Activated CD8-positive, alpha-beta memory T cell treated with anti-CD3 and anti-CD28 coated beads, Interleukin-2, amount 10 ng/mL, durations not matched to agents 7 days and 5 days (primary cell): ENCODE results near the gene TREH. TPM values are rescaled to one million over a fixed set of nuclear protein-coding genes. Genes with fewer than 3 reads are reported as not detected.
A peak's percentile ranks its signal among the peaks of the same experiment; 100 is the strongest.

Source experiments
- ATAC-seq: fragments of 150-1000 bp; cut with Tn5 transposase; one replicate; pipeline ENCODE4 v1.10.0; 2021; ENCODE audit warnings: moderate library complexity
- CTCF ChIA-PET: fragments of 350-600 bp; sonication (Branson Sonifier 250); formaldehyde crosslinking; loops from one replicate; lab custom pipeline; 2021; ENCODE audit warnings: antibody characterized with exemption; lab: Charles Lee
- DNase-seq: peaks from one replicate; pipeline ENCODE4 v3.0.0-alpha.2; 2020
- H3K27ac Mint-ChIP-seq: one replicate; pipeline ENCODE4 v1.8.0; 2021; ENCODE audit warnings: mild to moderate bottlenecking, mixed read lengths
- H3K27me3 Mint-ChIP-seq: one replicate; pipeline ENCODE4 v1.8.0; 2021; ENCODE audit warnings: mixed read lengths
- H3K36me3 Mint-ChIP-seq: one replicate; pipeline ENCODE4 v1.8.0; 2021; ENCODE audit warnings: mild to moderate bottlenecking, mixed read lengths
- H3K4me1 Mint-ChIP-seq: one replicate; pipeline ENCODE4 v1.8.0; 2021; ENCODE audit warnings: mixed read lengths
- H3K4me3 Mint-ChIP-seq: one replicate; pipeline ENCODE4 v1.8.0; 2021; ENCODE audit warnings: mild to moderate bottlenecking, moderate library complexity, mixed read lengths
- H3K9me3 Mint-ChIP-seq: one replicate; pipeline ENCODE4 v1.8.0; 2022; ENCODE audit warnings: low read depth, mixed read lengths
- total RNA-seq, 2 experiments: library from RNA; stranded (reverse); gene quantifications; one replicate each; pipeline ENCODE4 v1.2.3, GENCODE V29; 2021

Gene TREH
- total RNA-seq, 2 experiments from 2014 or later, result not detected

DNA sequence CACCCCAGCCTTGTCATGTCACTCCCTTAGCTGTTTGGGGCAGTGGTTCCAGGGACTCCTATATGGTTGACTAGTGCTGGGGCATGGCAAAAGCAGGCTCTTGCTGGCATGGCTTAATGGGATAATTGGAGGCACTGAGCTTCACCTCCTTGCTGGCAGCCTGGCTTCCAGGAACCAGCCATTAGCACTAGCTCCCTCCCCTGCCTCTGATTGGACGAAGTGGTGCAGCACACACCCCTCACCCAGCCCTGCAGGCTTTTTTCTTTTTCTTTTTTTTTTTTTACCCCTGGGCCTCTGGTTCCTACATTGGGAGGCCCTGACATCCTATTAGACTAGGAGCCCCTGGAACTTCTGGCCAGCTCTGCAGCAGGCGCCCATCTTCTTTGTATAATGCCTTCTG, 53.5 kb downstream of the TREH start:
- no peak overlapping the region for H3K27ac Mint-ChIP-seq
- ATAC-seq, result no peak

DNA sequence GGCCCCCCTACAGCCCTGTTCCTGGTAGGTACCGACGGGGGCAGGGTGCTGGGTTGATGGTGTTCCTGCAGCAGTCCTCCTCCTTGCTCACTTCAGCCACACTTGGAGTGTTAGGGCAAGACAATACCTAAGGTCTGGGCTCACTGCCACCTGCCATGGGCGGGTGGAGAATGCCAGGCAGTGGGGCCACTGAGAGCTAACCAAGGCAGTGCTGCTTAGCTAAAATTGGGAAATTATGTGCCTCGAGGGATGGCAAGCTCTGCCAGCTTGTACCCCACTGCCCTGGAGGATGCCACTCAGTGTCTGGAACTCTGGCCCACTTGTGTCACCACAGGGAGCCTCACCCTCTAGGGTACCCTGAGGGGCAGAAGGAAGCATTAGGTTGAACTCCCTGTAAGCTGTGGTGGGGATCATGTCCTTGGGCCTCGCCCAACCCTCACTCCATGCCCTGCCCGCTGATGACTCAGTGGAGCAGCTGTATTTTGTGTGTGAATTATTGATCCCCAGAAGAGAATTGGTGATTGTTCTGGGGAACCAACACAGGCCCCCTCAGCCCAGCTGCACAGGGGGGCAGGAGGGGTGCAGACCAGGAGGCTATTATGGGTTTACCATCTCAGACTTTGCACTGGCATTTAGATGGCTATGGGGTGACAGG, 54.3 kb downstream of the TREH start:
- peaks cover 19% of the 10 kb centered on the region for H3K27me3 Mint-ChIP-seq
- ATAC-seq, result no peak
- CTCF ChIA-PET, result interaction anchor here (0.9 kb wide), 1 partner anchor 15 kb away, joined by 3 read pairs; no protein-coding TSS in a partner anchor

More for the DNA sequence above, 53.5 kb downstream of the TREH start:
- peaks cover 1% of the 10 kb centered on the region for H3K4me1 Mint-ChIP-seq
- no peaks in the 10 kb centered on the region for H3K9me3 Mint-ChIP-seq
- H3K27me3 Mint-ChIP-seq, result peaks cover 12% of the 10 kb centered on the region
- H3K36me3 Mint-ChIP-seq, result no peaks in the 10 kb centered on the region
- no peak for DNase-seq
- no peak overlapping the region for H3K4me3 Mint-ChIP-seq
- CTCF ChIA-PET, result interaction anchor here (0.9 kb wide), 1 partner anchor 16 kb away, joined by 3 read pairs; no protein-coding TSS in a partner anchor

DNA sequence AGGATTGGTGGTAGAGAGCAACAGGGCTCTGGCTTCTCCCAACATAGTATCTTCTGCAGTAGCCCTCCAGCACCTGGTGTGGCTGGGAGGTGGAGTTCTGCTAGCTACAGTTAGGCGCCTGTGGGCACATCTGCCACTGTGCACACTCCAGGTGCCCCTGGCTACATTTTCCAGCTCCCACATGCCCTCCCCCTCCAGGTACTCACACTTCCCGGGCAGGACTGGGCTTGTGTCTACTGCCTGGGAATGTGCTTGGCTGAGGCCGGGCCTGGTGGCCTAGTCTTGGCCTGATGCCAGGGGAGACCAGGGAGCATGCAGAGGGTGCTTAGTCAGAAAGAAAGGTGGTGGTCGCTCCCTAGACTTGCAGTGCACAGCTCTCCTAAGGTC, 56.2 kb downstream of the TREH start:
- DNase-seq, result no peak
- Mint-ChIP-seq H3K9me3 (no peaks in the 10 kb centered on the region), H3K4me1 (peaks cover 6% of the 10 kb centered on the region), H3K27me3 (peaks cover 22% of the 10 kb centered on the region), H3K4me3 (no peak overlapping the region), H3K27ac (no peak overlapping the region), H3K36me3 (no peaks in the 10 kb centered on the region)
- CTCF ChIA-PET, result interaction anchor here (1.2 kb wide), 1 partner anchor 62 kb away, joined by 3 read pairs; no protein-coding TSS in a partner anchor
- no peak for ATAC-seq

More for the DNA sequence above, 54.3 kb downstream of the TREH start:
- no peak overlapping the region for H3K4me3 Mint-ChIP-seq
- H3K36me3 Mint-ChIP-seq, result no peaks in the 10 kb centered on the region
- H3K4me1 Mint-ChIP-seq, result peaks cover 6% of the 10 kb centered on the region
- H3K27ac Mint-ChIP-seq, result no peak overlapping the region
- H3K9me3 Mint-ChIP-seq, result no peaks in the 10 kb centered on the region
- DNase-seq, result no peak

DNA sequence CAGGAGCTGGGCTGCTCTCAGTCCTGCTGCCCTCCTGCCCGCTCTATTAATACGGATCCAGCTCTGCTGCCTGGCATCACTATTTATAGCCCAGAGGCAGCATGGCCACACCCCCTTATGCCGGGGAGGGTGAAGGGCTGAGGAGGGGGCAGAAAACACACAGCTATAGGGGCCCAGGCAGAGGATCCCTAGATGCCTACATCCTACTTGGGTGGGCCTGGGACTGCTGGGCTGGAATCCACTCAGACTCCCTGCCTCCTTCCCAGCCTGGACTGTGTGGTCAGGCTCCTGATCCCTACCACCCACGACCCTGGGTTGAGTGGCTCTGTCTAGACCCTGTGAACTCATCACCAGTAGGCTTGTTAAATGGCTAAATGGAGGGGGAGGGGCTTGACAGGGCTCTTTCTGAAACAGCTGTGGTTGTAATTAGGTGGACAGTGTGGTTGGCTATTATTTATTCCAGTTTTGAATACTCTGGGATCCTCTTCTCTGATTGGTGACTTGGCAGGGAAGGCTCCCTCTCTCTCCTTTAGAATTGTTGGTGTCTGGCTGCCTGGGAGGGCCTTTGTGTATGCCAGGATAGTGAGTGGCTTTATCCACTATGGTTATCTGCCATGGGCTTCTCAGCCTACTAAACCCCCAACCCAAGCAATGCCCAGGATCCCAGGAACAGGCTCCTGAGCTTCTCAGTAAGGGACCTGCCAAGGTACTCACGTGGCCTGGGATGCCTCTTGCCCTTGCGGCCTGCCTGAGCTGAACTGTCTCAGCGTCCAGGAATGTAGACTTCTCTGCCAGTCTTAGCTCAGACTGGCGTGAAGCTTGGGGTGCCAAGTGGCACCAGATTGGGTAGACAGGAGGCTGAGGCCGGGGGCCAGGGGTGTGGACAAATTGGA, 56.8 kb downstream of the TREH start:
- H3K4me1 Mint-ChIP-seq, result peaks cover 6% of the 10 kb centered on the region
- no peak overlapping the region for H3K27ac Mint-ChIP-seq
- no peak for ATAC-seq
- CTCF ChIA-PET, result interaction anchor here (1.2 to 5.3 kb wide), 3 partner anchors 13 to 63 kb away, joined by 3 to 20 read pairs (median 5); no protein-coding TSS in a partner anchor
- H3K9me3 Mint-ChIP-seq, result no peaks in the 10 kb centered on the region
- DNase-seq, result no peak
- no peaks in the 10 kb centered on the region for H3K36me3 Mint-ChIP-seq
- no peak overlapping the region for H3K4me3 Mint-ChIP-seq
- H3K27me3 Mint-ChIP-seq, result peaks cover 22% of the 10 kb centered on the region

DNA sequence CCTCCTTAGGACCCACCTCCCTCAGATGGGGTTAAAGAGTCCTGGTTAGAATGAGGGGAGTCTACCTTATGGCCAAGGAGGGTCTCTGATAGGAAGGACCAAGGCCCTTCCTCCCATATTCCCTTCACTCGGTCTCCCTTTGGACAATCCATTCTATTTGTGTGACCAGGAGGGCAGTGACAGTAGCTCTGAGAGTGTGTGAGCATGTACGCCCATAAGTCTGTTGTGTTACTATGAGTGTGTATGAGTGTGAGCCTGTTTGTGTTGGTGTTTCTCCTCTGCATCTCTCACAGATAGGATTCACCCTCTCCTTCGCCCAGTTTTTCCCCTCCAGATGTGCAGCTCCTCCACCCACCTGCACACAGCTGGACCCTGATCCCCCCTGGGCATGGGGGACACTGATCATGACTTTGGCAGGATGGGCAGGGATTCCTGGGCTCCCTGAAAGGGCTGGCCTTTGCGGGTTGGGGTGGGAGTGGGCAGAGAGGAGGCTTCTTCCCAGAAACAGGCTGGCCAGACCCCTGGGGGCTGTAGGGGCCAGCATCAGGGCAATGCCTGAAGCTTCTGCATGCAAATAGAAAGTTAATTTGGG, 57.6 kb downstream of the TREH start:
- CTCF ChIA-PET, result interaction anchor here (0.7 to 5.3 kb wide), 3 partner anchors 11 to 37 kb away, joined by 4 to 20 read pairs (median 5); no protein-coding TSS in a partner anchor
- Mint-ChIP-seq H3K9me3 (no peaks in the 10 kb centered on the region), H3K4me3 (no peak overlapping the region), H3K36me3 (no peaks in the 10 kb centered on the region), H3K4me1 (peaks cover 6% of the 10 kb centered on the region), H3K27ac (no peak overlapping the region), H3K27me3 (peaks cover 22% of the 10 kb centered on the region)
- ATAC-seq (no peak), DNase-seq (no peak)

DNA sequence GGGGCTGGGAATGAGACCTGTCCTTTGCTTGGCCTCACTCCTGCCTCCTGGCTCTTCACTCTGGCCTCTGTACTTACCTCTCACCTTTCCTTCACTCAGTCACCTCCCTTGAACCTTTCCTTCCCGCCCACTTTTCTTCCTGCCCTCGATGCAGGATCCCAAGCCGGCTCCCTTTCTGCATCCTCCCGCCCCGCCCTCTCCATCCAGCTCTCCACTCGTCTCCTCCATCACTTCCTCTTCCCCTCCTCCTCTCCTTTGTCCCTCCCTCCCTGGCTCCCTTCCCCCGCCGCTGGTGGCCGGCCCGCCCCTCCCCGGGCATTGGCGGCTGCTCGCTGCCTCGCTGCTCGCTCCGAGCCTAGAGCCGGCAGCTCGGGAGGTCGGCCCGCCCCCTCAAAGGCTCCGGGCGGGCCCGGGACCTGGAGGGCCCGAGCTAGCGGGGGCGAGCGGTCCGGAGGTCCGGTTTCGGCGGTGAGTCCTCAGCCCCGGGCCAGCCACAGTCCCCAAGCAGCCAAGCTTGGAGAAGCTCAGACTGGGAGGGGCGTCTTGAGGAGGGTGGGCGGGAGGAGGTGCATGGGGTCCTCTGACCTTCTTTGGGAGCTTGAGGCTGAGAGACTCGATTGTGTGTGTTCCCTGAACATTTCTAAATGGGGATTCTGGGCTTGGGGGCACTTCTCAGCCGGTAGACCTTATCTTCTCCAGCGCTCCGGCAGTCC, 58.2 kb downstream of the TREH start:
- ATAC-seq, result peak; percentile 72
- no peak overlapping the region for H3K27ac Mint-ChIP-seq
- peaks cover 22% of the 10 kb centered on the region for H3K27me3 Mint-ChIP-seq
- CTCF ChIA-PET, result interaction anchor here (0.7 to 5.3 kb wide), 3 partner anchors 11 to 38 kb away, joined by 4 to 20 read pairs (median 5); no protein-coding TSS in a partner anchor
- H3K4me3 Mint-ChIP-seq, result peak overlapping the region; percentile 31
- no peaks in the 10 kb centered on the region for H3K36me3 Mint-ChIP-seq
- DNase-seq, result no peak
- no peaks in the 10 kb centered on the region for H3K9me3 Mint-ChIP-seq
- peaks cover 6% of the 10 kb centered on the region for H3K4me1 Mint-ChIP-seq

DNA sequence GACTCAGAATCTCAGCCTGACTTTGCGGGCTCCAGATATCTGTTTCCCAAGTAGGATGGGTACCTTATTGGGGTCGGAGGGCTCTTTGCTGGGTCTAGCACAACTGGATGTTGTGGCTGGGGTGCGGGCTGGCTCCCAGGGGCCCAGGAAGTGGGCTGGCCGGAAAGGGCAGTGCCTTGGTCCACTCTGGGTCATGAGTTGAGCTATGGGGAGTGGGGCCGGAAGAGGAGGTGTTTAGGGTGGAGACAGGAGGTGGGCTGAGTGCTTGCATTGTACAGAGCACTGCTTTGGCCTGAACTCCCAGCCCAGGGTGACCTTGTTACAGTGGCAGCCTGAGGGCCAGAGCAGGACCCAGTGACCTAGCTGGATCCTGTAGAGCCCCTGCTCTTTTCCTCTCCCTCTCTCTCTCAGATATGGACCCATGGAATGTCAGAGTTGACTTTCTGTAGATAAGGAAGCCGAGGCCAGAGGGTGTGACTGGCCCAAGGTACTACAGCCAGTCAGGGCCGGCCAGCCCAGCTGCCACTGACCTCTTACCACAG, 58.9 kb downstream of the TREH start:
- Mint-ChIP-seq H3K27me3 (peaks cover 22% of the 10 kb centered on the region), H3K4me3 (peak overlapping the region; percentile 31), H3K36me3 (no peaks in the 10 kb centered on the region), H3K4me1 (peaks cover 6% of the 10 kb centered on the region), H3K9me3 (no peaks in the 10 kb centered on the region), H3K27ac (no peak overlapping the region)
- CTCF ChIA-PET, result interaction anchor here (5.3 kb wide), 1 partner anchor 11 kb away, joined by 20 read pairs; no protein-coding TSS in a partner anchor
- ATAC-seq (no peak), DNase-seq (no peak)

DNA sequence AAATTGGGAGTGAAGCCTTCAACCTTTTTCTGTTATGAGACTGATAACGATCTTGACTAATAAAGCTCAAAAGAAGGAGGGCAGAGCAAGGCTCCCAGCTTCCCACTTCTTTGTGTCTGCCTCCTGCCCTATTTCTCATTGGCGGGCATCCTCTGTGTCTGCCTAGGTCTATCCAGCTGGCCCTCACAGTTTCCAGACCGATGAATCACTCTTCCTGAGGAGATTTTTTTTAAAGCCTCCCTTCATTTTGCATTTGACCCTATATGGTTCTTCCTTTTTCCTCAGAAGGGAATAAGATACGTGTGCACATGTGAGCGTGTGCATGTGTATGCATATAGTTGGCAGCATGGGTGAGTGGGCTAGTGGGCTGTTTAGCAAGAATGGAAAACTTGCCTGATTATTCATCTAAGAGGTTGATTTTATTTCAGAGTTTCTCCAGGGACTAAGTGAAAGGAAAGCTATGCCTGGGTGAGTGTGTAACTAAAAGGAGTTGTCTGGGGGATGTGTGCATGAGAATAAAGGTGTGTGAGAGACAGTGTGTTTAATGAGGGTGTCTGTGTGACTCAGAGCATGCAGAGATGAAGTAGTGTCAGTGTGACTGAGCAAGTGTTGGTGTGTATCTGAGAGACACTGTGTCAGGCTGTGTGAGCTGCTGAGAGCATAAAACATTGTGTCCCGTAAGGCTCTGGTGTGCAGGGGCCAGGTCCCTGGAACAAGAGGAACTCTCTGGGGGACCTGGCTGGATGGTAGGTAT, 59.8 kb downstream of the TREH start:
- Mint-ChIP-seq H3K9me3 (no peaks in the 10 kb centered on the region), H3K4me3 (no peak overlapping the region), H3K27me3 (peaks cover 22% of the 10 kb centered on the region), H3K36me3 (no peaks in the 10 kb centered on the region), H3K4me1 (peaks cover 6% of the 10 kb centered on the region), H3K27ac (no peak overlapping the region)
- CTCF ChIA-PET, result interaction anchor here (1.4 to 5.3 kb wide), 2 partner anchors 10 to 13 kb away, joined by 3 to 20 read pairs; no protein-coding TSS in a partner anchor
- ATAC-seq, result no peak
- DNase-seq, result no peak

DNA sequence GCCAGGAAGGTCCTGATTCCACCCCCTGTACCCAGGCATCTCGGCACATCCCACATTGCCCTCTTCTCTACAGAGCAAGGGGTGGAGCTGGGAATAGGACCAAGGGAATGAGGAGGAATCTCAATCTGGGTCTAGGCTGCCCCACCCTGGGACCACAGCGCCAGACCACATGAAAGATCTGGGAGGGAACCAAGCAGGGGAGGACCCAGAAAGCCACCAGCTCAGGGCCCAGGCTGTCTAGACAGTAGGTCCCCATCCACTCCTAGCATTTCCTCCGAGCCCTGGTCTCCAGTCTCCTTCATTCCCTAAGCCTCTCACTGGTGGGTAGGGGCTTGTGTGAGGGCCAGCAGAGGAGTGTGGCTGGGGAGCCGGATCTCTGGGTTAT, 60.5 kb downstream of the TREH start:
- H3K36me3 Mint-ChIP-seq, result no peaks in the 10 kb centered on the region
- H3K27me3 Mint-ChIP-seq, result peaks cover 22% of the 10 kb centered on the region
- no peak for ATAC-seq
- H3K27ac Mint-ChIP-seq, result no peak overlapping the region
- DNase-seq, result no peak
- no peak overlapping the region for H3K4me3 Mint-ChIP-seq
- CTCF ChIA-PET, result interaction anchor here (1.4 to 5.3 kb wide), 2 partner anchors 9 to 13 kb away, joined by 3 to 20 read pairs; no protein-coding TSS in a partner anchor
- H3K9me3 Mint-ChIP-seq, result no peaks in the 10 kb centered on the region
- peaks cover 6% of the 10 kb centered on the region for H3K4me1 Mint-ChIP-seq

DNA sequence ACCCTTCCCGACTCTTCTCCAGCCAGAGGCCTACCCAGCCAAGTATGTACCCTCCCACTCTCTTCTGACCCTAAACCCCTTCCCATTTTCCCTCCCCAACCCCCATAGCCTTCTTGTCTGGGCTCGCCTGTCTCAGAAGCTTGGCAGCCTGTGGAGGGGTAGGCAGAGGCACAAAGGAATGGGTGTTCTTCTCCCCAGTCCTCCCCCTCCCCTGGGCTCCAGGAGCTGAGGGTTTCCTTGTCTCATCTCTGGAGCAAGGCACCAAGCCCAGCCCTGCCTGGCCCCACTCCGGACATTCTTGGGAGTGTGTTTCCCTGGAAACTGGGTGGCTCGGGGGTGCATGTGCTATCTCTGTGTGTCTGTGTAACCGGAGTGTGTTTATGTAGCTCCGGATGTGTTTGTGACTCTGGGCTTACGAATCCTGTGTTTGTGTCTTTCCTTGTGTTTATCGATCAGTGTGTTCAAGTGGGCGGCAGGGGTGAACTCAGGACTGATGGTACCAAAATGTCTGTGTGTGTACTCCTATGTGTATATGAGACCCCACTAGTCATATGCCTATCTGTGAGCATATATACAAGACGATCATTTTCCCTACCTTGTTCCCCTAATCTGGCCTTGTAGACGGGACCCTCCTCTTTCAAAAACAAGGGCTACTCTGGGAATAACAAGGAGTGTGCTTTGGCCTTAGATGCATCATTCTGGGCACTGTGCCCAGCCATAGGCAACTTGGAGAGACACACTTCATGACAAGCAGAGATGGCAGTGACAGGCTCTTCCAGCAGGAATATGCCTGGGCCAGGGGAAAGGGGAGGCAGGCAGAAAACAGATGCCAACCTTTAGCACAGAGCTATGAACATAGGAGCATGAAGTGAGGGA, 61.1 kb downstream of the TREH start:
- Mint-ChIP-seq H3K27ac (no peak overlapping the region), H3K4me1 (peaks cover 6% of the 10 kb centered on the region), H3K27me3 (peaks cover 22% of the 10 kb centered on the region), H3K9me3 (no peaks in the 10 kb centered on the region), H3K36me3 (no peaks in the 10 kb centered on the region), H3K4me3 (no peak overlapping the region)
- ATAC-seq (no peak), DNase-seq (no peak)
- CTCF ChIA-PET, result interaction anchor here (5.3 kb wide), 1 partner anchor 8 kb away, joined by 20 read pairs; no protein-coding TSS in a partner anchor

DNA sequence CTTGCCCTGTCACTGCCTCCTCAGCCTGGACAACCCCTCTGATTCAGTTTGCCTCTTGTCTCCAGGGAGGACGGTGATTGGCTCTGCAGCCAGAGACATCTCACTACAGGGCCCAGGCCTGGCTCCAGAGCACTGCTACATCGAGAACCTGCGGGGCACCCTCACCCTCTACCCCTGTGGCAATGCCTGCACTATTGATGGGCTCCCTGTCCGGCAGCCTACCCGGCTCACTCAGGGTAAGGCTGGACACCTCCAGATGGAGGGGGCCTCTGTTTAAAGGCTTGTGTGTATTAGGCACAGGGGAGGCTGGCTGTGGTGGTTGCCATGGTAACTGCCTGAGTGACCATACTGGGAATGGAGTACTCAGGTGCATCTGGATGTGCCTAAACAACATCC, 63.5 kb downstream of the TREH start:
- Mint-ChIP-seq H3K36me3 (no peaks in the 10 kb centered on the region), H3K27ac (no peak overlapping the region), H3K4me3 (no peak overlapping the region), H3K9me3 (no peaks in the 10 kb centered on the region), H3K4me1 (peaks cover 9% of the 10 kb centered on the region), H3K27me3 (peaks cover 14% of the 10 kb centered on the region)
- CTCF ChIA-PET, result interaction anchor here (1.3 kb wide), 1 partner anchor 80 kb away, joined by 3 read pairs; no protein-coding TSS in a partner anchor
- no peak for DNase-seq
- ATAC-seq, result no peak
